ENCODE data around the gene ZNF469. TPM values are rescaled to one million over a fixed set of nuclear protein-coding genes. Genes with fewer than 3 reads are reported as not detected.

Gene ZNF469
- polyA plus RNA-seq, 1 donor from 2014 or later = not detected

DNA sequence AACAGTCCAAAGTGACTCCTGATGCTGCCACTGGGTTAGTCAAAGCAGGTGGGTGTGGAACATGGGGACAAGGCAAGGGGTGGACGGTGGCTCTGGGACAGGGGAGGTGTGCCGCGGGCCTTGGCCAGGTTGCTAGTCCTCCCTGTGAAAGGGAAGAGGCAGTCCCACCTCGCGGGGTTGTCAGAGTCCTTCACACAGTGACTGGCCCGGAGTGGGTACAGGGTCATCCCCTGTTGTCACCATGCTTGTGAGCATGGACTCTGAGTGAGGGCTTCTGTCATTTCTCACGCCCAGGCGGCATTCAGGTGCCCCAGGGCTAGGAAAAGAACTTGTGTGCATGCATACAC, 3.1 kb upstream of the ZNF469 start:
- Histone ChIP-seq H3F3A (ENCODE audit: insufficient read depth, low read length, poor library complexity, severe bottlenecking) (no peaks in the 10 kb centered on the region), H2AFZ (ENCODE audit: low read depth, low read length) (no peak overlapping the region), H3K4me3 (ENCODE audit: low read length) (no peak overlapping the region), H3K27ac (ENCODE audit: low read length) (no peak overlapping the region), H3K4me2 (ENCODE audit: low read length) (no peak overlapping the region), H3K9ac (ENCODE audit: low read length) (no peak overlapping the region), H3K36me3 (ENCODE audit: insufficient read depth, low read length) (no peaks in the 10 kb centered on the region), H3K9me3 (ENCODE audit: low read length) (no peaks in the 10 kb centered on the region), H3K27me3 (ENCODE audit: insufficient read depth, low read depth, low read length) (peaks cover 31% of the 10 kb centered on the region), H3K9me2 (ENCODE audit: insufficient read depth, low read length) (no peaks in the 10 kb centered on the region), H3K79me2 (replicated peaks; ENCODE audit: insufficient read depth, low read length) (no peaks in the 10 kb centered on the region), H4K20me1 (ENCODE audit: insufficient read depth) (no peaks in the 10 kb centered on the region)
- no peak for TF ChIP-seq CTCF (IDR thresholded peaks at IDR 0.05; ENCODE audit: poor library complexity, severe bottlenecking)
- TF ChIP-seq, protein P1, sequence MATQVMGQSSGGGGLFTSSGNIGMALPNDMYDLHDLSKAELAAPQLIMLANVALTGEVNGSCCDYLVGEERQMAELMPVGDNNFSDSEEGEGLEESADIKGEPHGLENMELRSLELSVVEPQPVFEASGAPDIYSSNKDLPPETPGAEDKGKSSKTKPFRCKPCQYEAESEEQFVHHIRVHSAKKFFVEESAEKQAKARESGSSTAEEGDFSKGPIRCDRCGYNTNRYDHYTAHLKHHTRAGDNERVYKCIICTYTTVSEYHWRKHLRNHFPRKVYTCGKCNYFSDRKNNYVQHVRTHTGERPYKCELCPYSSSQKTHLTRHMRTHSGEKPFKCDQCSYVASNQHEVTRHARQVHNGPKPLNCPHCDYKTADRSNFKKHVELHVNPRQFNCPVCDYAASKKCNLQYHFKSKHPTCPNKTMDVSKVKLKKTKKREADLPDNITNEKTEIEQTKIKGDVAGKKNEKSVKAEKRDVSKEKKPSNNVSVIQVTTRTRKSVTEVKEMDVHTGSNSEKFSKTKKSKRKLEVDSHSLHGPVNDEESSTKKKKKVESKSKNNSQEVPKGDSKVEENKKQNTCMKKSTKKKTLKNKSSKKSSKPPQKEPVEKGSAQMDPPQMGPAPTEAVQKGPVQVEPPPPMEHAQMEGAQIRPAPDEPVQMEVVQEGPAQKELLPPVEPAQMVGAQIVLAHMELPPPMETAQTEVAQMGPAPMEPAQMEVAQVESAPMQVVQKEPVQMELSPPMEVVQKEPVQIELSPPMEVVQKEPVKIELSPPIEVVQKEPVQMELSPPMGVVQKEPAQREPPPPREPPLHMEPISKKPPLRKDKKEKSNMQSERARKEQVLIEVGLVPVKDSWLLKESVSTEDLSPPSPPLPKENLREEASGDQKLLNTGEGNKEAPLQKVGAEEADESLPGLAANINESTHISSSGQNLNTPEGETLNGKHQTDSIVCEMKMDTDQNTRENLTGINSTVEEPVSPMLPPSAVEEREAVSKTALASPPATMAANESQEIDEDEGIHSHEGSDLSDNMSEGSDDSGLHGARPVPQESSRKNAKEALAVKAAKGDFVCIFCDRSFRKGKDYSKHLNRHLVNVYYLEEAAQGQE (IDR thresholded peaks at IDR 0.05; ENCODE audit: borderline replicate concordance) = no peak
- TF ChIP-seq RAD21 (conservative IDR thresholded peaks at IDR 0.05) = no peak
- TF ChIP-seq EZH2 (IDR thresholded peaks at IDR 0.05; ENCODE audit: borderline replicate concordance, insufficient read depth, low read length, poor library complexity, severe bottlenecking) = no peak
- TF ChIP-seq EP300 (conservative IDR thresholded peaks at IDR 0.05; ENCODE audit: poor library complexity, severe bottlenecking) = no peak
- TF ChIP-seq SMC3 (conservative IDR thresholded peaks at IDR 0.05; ENCODE audit: poor library complexity) = no peak
- TF ChIP-seq MXI1 (conservative IDR thresholded peaks at IDR 0.05; ENCODE audit: poor library complexity, severe bottlenecking) = no peak
- no peak for TF ChIP-seq TAF1 (IDR thresholded peaks at IDR 0.05; ENCODE audit: low read depth)
- TF ChIP-seq POLR2AphosphoS5 (IDR thresholded peaks at IDR 0.05) = no peak

DNA sequence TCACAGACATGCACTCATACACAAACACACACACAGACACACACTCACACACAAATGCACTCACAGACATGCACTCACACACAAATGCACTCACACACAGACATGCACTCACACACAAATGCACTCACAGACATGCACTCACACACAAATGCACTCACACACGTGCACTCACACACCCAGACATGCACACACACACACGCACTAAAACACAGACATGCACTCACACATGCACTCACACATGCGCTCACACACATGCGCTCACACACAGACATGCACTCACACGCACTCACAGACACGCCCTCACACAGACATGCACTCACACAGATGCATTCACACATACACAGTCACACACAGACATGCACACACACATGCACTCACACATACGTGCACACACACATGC, 2.7 kb upstream of the ZNF469 start:
- no peaks in the 10 kb centered on the region for H4K20me1 ChIP-seq (ENCODE audit: insufficient read depth)
- H2AFZ ChIP-seq (ENCODE audit: low read depth, low read length) = no peak overlapping the region
- H3K4me3 ChIP-seq (ENCODE audit: low read length) = no peak overlapping the region
- no peaks in the 10 kb centered on the region for H3K36me3 ChIP-seq (ENCODE audit: insufficient read depth, low read length)
- H3K9ac ChIP-seq (ENCODE audit: low read length) = no peak overlapping the region
- no peaks in the 10 kb centered on the region for H3K9me3 ChIP-seq (ENCODE audit: low read length)
- no peak overlapping the region for H3K27ac ChIP-seq (ENCODE audit: low read length)
- H3K4me2 ChIP-seq (ENCODE audit: low read length) = no peak overlapping the region
- peaks cover 35% of the 10 kb centered on the region for H3K27me3 ChIP-seq (ENCODE audit: insufficient read depth, low read depth, low read length)
- TF ChIP-seq EZH2 (IDR thresholded peaks at IDR 0.05; ENCODE audit: borderline replicate concordance, insufficient read depth, low read length, poor library complexity, severe bottlenecking) (no peak), RAD21 (conservative IDR thresholded peaks at IDR 0.05) (no peak), SMC3 (conservative IDR thresholded peaks at IDR 0.05; ENCODE audit: poor library complexity) (no peak), CTCF (IDR thresholded peaks at IDR 0.05; ENCODE audit: poor library complexity, severe bottlenecking) (no peak), MXI1 (conservative IDR thresholded peaks at IDR 0.05; ENCODE audit: poor library complexity, severe bottlenecking) (no peak), TAF1 (IDR thresholded peaks at IDR 0.05; ENCODE audit: low read depth) (no peak), EP300 (conservative IDR thresholded peaks at IDR 0.05; ENCODE audit: poor library complexity, severe bottlenecking) (no peak), POLR2AphosphoS5 (IDR thresholded peaks at IDR 0.05) (no peak)
- TF ChIP-seq, protein P1 (IDR thresholded peaks at IDR 0.05; ENCODE audit: borderline replicate concordance) = no peak
- H3K79me2 ChIP-seq (replicated peaks; ENCODE audit: insufficient read depth, low read length) = no peaks in the 10 kb centered on the region
- no peaks in the 10 kb centered on the region for H3K9me2 ChIP-seq (ENCODE audit: insufficient read depth, low read length)
- H3F3A ChIP-seq (ENCODE audit: insufficient read depth, low read length, poor library complexity, severe bottlenecking) = no peaks in the 10 kb centered on the region

All from neural cell (in vitro differentiated cells).